HG03571 (cell line): ENCODE measurements around the gene UBTD2.
"Not testable (repeated sequence)": the region's sequence is repeated elsewhere in the genome, so short reads cannot be mapped to it uniquely, and the experiment has no call there.

Source experiments
- ATAC-seq: cut with Tn5 transposase; IDR thresholded peaks from one replicate; pipeline ENCODE4 v1.9.1; 2021; ENCODE audit not compliant: unreplicated experiment

Gene UBTD2, protein sequence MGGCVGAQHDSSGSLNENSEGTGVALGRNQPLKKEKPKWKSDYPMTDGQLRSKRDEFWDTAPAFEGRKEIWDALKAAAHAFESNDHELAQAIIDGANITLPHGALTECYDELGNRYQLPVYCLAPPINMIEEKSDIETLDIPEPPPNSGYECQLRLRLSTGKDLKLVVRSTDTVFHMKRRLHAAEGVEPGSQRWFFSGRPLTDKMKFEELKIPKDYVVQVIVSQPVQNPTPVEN

DNA sequence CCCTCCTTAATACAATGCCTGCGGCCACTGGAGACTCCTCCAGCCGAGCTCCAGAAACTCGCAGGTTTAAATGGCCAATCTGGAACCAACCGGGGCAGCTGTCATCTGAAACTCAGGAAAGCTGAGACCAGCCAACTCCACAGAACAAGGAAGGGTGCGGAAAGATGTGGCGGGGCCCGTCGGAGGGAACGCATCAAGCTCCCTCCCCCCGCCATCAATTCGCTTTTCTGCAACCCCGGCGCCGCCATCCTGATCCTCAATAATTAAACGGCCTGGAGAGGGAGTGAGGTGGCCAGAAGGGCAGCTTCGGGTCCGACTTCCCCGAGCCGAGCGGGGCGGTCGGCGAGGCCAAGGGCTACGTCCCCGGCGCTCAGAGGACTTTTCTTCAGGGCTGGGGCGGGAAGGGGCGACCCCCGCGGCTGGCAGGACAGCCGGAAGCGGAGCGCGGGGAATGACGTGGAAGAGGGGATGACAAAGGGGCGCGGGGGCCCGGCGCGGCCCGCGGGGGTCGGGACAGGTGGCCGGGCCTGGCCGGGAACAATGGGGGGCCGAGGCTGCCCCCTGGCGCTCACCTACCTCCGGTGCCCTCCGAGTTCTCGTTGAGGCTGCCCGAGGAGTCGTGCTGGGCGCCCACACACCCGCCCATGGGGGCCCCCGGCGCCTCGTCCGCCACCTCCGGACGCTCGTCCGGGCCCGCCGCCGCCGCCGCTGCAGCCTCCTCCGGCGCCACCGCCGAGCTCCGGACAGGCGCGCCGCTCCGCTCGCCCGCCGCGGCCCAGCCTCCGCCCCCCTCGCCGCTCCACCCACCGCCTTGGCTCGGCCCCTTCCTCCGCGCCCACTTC is at the start of gene UBTD2:
Gene UBTD2, minus strand, starts transcription at position 745 of the 842 bp plus-strand sequence. Its CDS starts 99 bp downstream, at position 646.
- ATAC-seq = peak; percentile 85

DNA sequence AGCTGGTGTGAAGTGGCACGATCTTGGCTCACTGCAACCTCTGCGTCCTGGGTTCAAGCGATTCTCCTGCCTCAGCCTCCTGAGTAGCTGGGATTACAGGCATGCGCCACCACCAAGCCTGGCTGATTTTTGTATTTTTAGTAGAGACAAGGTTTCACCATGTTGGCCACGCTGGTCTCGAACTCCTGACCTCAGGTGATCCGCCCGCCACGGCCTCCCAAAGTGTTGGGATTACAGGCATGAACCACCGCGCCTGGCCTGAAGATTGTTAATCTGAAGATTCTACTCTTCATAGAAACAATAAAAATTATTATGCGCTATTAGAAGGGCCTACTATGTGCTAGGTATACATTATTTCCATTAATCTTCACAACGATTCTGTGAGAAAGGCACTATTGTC is 43.3 kb upstream of the UBTD2 start:
- ATAC-seq = not testable (repeated sequence)

DNA sequence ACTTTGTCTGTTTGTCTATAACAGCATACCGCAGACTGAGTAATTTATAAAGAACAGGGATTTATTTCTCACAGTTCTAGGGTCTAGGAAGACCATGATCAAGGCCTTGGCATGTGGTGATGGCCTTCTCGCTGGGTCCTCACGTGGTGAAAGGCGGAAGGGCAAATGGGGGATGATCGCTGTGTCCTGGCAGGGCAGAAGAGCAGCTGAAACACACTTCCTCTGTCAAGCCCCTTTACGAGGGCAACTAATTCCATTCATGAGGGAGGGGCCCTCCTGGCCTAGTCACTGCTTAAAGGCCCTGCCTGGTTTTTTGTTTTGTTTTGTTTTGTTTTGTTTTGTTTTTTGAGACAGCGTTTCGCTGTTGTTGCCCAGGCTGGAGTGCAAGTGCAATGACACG is 41.9 kb upstream of the UBTD2 start:
- ATAC-seq = no peak

DNA sequence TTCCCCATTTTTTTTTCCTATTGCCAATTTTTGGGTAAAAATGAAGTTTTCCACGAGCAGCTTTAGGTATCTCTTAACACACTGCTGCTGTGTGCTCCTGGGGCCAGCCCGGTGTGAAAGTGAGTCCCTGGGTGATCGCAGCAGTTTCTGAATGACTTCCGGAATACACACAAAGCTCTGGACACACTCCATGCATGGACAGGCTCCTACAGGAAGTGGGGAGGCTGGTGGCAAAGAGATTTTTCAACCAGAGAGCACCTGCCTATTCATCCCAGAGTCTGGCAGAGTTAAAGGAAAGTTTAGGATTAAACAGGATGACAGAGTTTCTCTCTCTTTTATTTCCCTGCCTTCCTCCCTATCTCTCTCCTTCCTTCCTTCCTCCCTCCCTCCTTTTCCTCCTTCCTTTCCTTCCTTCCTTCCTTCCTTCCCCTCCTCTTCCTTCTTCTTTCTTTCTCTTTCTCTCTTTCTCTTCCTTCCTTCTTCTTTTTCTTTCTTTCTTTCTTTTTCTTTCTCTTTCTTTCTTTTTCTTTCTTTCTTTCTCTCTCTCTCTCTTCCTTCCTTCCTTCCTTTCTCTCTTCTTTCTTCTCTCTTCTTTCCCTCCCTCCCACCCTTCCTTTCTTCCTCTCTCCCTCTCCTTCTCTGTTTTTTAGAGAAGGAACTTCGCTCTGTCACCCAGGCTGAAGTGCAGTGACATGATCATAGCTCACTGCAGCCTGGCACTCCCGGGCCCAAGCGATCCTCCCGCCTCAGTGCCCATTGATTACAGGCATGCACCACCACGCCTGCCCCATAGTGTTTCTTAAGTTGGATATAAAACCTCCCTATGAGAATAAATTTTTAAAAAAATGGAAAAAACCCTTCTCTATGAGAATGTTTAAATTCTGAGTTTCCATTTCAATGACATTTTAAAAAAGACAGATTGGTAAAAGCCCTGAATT is 38.7 kb upstream of the UBTD2 start:
- peak; percentile 65 for ATAC-seq

DNA sequence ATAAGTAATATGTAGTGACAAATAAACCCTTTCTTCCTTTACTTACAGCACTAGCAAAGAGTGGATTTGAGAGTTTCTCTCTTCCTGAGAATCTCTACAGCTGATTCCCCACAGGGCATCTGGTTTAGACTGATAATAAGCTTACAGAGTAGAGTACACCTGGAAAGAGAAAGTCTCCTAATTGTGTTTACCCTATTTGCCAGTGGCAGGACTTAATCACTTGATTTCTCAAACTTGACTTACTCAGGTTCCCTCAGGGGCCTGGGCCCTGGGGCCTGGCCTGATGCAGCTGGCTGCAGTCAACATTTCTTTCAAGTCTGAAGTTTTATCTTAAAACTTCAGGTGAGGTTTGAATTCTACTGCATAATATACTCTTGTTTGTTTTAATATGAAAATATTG is 38.0 kb upstream of the UBTD2 start:
- no peak for ATAC-seq

DNA sequence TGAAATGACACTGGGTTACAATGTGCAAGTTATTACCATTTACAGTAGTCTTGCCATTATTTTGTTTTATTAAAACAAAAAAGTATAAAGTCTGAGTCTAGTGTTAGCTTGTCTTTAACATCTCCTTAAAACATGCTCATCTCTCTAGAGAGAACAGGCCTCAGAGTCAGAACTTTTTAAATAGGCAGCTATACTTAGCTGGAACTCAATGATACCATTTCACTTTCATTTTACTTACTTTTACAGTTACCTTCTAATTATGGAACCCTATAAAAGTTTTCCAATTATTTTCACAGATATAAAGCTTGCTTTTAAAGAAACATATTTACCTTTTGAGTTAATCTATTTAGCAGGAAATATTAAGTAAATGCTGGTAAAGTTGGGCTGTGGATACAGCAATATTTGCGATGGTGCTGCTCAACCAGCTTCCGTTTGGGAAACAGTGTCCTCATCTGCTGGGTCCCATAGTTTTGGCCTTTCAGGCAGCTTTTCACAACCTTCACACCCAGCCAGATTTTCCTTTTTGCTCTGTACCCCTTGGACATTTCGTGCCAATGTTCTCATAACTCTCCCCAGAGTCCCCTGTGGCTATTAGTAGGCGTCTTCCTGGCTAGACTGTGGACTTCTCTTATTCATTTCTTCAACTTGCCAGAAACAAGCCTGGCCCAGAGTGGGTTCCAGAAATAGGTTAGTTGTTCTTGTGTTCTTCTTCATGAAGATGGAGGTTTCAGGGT is 36.3 kb upstream of the UBTD2 start:
- no peak for ATAC-seq

DNA sequence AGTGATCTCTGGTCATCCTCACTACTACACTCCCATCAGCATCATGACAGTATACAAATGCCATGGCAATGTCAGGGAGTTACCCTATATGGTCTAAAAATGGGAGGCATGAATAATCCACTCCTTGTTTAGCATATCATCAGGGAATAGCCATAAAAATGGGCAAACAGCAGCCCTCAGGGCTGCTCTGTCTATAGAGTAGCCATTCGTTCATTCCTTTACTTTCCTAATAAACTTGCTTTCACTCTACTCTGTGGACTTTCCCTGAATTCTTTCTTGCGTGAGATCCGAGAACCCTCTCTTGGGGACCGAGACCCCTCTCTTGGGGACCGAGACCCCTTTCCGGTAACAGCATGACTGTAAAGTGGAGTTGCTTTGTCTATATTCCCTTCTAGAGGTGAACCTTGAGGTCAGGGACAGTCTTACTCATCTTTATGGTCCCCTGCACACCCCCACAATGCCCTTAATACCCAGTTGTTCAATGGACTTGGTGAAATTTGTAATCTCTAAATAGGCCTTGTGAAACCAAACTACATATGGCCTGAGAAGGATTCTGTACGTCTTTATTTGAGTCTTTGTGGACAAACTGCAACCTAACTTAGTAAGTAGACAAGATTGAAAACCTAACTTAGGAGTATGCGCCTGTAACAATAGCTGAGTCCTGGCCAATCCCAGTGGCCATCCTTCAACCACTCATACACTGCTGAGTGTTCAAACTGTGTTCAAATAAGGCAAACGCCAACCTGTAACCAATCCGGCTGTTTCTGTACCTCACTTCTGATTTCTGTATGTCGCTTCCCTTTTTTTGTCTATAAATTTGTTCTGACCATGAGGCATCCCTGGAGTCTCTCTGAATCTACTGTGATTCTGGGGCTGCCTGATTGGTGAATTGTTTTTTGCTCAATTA is 32.3 kb upstream of the UBTD2 start:
- peak; percentile 76 for ATAC-seq

DNA sequence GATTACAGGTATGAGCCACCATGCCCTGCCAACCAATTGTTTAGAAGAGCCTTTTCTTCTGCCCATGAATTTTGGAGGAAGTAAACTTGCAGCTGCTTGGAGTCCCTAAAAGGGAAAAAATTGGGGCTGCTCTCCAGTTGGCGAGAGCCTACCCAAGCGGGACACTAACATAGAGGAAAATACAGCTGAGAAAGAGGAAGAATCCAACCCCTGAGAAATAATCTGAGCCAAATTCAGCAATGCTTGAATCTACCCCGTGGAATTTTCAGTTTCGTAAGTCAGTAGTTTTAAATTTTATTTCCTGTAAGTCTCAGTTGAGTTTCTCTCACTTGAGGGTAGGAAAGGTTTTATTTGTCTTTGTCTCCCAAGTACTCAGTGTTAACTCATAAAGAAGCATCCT is 30.4 kb upstream of the UBTD2 start:
- no peak for ATAC-seq

DNA sequence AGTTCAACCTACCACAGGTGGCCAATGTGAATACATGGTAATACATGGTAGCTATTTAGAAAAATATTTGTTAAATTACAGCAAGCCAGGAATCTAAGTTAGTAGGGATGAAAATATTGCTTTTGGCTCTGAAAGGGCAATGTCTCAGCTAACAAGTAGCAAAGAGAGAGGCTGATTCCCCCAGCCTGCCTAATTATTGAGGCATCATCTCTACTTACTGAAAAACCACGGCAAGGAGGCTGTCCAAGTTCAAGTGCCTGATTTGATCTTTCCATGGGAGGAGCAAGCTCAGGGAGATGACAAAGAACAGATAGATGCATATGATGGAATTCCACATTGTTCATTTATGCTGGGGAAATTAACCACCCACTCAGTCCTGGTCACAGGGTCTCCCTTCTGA is 28.7 kb upstream of the UBTD2 start:
- ATAC-seq = no peak

DNA sequence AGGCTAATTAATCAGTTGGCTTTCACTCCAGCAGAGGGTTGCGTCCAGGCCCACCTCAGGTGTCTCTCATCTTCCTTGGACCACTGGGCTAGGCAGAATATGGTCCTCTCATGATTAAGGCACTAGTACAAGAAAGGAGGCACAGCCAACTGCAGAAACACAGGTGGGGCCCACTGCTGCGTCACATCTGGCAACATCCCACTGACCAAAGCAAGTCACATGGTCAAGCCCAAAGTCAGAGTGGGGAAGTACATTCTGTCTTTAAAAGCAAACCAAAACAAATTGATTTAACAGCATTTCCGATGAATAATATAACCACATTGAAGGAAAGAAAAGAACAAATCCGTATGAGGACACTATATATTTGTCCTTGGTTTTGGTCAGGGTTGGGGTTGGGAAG is 28.0 kb upstream of the UBTD2 start:
- no peak for ATAC-seq

DNA sequence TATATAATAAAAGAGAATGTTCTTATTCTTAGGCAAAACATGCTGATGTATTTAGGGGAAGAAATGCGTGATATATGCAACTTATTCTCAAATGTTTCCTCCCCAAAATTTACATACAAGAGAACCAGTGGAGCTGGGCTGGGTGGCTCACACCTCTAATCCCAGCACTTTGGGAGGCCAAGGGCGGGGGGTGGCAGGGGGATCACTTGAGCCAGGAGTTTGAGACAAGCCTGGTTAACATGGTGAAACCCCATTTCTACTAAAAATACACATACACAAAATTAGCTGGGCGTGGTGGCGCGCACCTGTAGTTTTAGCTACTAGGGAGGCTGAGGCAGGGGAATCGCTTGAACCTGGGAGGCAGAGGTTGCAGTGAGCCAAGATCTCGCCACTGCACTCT is 27.5 kb upstream of the UBTD2 start:
- ATAC-seq = no peak

DNA sequence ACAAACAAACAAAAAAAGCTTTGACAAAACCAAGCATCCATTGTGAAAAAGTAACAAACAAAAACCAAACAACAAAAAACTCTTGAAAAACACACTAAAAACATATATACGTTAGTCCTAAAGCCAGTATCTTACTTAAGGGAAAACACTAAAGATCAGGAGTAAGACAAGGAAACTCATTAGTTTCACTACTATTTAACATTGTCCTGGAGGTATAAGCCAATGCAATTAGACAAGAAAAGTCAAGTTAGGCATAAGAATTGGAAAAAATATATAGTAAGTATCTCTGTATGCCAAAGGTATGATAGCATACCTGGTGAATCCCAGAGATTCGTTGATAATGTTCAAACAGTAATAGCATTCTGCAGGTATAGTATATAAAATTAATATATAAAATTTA is 21.8 kb upstream of the UBTD2 start:
- no peak for ATAC-seq

DNA sequence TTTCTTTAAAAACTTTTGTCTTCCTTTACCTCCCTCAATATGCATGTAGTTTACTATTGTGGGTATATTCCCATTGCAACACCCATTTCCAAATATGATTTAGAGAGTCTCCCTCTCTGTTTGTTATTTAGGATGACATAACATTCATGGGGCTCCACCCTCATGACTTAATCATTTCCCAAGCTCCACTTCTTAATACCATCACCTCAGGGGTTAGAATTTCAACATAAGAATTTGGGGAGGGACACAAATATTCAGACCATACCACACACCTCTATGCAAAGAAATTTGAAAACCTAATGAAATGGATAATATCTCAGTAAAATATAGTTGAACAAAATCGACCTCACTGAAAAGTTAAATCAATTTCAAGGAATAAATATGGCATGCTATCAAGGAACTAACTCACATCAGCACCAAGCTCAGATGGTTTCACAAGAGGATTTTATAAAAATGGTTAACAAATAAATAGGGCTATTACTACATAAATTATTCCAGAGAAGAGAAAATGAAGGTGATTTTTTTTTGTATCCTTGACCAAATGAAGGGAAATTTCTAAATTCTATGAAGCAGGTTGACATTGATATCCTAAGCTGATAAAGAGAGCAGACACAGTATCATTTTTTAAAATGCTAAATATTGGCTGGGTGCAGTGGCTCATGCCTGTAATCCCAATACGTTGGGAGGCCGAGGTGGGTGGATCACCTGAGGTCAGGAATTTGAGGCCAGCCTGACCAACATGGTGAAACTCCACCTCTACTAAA is 20.2 kb upstream of the UBTD2 start:
- ATAC-seq = no peak

DNA sequence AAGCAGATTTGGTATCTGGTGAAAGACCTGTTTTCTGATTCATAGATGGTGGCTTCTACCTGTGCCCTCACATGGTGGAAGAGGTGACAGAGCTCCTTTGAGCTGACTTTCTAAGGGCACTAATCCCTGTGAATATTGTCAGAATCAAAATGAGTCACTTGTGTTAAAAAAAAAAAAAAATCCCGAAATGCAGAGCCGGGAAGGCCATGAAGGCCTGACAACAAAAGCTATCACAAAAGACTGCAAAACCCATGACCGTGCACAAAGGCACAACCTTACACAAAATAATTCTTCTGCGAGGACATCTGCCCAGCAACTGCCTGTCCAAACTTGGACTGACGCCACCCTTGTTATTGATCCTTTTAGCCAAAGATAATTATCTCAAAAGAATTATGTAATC is 19.6 kb upstream of the UBTD2 start:
- no peak for ATAC-seq

DNA sequence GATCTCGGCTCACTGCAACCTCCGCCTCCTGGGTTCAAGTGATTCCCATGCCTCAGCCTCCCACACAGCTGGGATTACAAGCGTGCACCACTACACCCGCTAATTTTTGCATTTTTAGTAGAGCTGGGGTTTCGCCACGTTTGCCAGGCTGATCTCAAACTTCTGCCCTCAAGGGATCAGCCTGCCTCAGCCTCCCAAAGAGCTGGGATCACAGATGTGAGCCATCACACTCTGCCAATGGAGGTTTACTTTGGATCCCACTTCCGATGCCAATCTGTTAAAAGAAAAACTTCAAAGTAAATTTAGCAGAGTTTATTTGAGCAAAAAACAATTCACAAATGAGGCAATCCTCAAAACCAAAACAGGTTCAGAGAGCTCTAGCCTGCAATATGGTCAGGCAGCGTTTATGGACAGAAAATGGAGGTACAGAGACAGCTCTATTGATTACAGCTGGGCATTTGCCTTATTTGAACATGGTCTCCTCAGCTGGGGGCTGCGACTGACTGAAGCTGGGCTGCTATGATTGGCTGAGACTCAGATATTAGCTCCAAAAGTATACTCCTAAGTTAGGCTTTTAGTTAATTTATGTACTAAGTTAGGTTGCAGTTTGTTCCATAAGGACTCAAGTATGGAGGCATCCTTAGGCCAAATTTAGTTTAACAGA is 18.6 kb upstream of the UBTD2 start:
- no peak for ATAC-seq

DNA sequence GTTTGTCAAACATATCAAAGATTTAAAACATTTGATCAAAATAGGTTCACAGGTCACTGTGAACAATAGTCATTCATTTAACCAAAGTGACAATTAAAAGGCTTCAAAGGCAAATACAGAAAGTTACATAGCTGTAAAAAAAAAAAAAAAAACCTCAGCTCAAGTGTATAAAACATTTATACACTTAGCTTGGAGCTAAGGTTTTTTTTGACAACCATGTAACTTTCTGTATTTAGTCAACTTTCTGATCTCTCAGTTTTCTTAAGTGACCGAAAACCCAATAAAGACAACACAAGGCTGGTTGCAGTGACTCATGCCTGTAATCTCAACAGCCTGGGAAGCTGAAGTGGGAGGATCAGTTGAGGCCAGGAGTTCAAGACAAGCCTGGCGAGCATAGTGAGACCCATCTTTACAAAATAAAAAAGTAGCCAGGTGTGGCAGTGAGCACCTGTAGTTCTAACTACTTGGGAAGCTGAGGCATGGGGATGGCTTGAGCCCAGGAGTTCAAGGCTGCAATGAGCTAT is 16.4 kb upstream of the UBTD2 start:
- ATAC-seq = no peak

DNA sequence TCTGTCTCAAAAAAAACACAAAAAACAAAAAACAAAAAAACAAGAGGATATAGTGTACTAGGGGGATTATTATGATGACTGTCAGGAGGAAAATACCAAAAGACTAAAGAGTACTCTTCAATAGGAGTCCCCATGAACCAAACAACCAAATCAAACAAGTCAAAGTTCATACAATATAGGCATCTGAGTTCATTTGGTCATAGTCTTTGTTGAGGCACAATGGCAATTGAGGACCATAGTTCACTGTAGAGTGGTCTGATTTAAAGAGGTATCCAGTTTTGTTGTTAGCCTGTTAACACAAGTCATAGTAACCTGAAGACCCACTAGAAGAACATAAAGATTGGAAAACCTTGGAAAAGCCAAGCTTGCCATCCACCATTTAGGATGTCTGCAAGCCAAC is 11.3 kb upstream of the UBTD2 start:
- no peak for ATAC-seq

DNA sequence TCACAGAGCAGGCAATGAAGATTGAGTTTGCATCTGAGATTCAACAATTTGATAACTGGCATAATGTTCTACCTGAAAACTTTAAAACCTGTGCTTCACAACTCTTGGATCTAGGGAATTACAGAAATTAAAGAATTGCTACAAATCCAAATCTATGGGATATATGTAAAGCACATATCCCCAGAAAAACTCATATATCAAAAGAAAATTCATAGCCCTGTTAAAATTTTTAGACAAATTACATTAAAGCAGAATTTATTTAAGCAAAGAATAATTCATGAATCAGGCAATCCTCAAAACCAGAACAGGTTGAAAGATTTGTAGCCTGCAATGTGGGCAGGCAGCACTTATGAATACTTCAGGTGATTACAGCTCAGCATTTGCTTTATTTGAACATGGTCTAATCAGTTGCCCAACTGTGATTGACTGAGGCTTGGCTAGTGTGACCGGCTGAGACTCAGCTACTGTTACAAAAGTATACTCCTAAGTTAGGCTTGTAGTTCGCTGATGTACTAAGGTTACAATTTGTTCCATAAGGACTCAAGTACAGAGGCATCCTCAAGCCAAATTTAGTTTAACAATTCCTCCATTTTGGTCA is 10.3 kb upstream of the UBTD2 start:
- ATAC-seq = no peak
